PFSK-1 (cell line): Measurements from ENCODE around the gene ZNF700.

ENCODE experiments used
- POLR2AphosphoS5 ChIP-seq: IDR thresholded peaks from 2 replicates; pipeline ENCODE4 v1.6.1; 2012; ENCODE audit warnings: low read depth, mild to moderate bottlenecking, control low read depth, low read length, moderate library complexity
- SIN3A ChIP-seq: IDR thresholded peaks from 2 replicates; pipeline ENCODE4 v1.6.1; 2012; ENCODE audit warnings: mild to moderate bottlenecking, low read length, moderate library complexity, borderline replicate concordance; ENCODE audit not compliant: insufficient read depth
- TF ChIP-seq, protein P1 (sequence below), 2 experiments: IDR thresholded peaks; 2 replicates each; pipeline versions ENCODE4 v1.6.1 to v1.8.0; 2011 to 2012; ENCODE audit warnings: low read depth in 2 of 2, low read length in 2 of 2, control low read depth in 1 of 2, inconsistent platforms in 1 of 2, mild to moderate bottlenecking in 1 of 2, moderate library complexity in 1 of 2; ENCODE audit not compliant: insufficient read depth in 1 of 2

- TF ChIP-seq POLR2AphosphoS5 (no peak), SIN3A (no peak)
- TF ChIP-seq, protein P1, sequence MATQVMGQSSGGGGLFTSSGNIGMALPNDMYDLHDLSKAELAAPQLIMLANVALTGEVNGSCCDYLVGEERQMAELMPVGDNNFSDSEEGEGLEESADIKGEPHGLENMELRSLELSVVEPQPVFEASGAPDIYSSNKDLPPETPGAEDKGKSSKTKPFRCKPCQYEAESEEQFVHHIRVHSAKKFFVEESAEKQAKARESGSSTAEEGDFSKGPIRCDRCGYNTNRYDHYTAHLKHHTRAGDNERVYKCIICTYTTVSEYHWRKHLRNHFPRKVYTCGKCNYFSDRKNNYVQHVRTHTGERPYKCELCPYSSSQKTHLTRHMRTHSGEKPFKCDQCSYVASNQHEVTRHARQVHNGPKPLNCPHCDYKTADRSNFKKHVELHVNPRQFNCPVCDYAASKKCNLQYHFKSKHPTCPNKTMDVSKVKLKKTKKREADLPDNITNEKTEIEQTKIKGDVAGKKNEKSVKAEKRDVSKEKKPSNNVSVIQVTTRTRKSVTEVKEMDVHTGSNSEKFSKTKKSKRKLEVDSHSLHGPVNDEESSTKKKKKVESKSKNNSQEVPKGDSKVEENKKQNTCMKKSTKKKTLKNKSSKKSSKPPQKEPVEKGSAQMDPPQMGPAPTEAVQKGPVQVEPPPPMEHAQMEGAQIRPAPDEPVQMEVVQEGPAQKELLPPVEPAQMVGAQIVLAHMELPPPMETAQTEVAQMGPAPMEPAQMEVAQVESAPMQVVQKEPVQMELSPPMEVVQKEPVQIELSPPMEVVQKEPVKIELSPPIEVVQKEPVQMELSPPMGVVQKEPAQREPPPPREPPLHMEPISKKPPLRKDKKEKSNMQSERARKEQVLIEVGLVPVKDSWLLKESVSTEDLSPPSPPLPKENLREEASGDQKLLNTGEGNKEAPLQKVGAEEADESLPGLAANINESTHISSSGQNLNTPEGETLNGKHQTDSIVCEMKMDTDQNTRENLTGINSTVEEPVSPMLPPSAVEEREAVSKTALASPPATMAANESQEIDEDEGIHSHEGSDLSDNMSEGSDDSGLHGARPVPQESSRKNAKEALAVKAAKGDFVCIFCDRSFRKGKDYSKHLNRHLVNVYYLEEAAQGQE (IDR thresholded peaks at IDR 0.05; ENCODE audit: insufficient read depth in 1 of 2, low read depth in 2 of 2, low read length in 2 of 2) = no peak
Measured at GRCh38 chr19:11995174-11995573, 70.3 kb downstream of the ZNF700 start.
